ENCODE data around the gene SCD5.
A peak's percentile ranks its signal among the peaks of the same experiment; 100 is the strongest.

Gene SCD5

GRCh38 chr4:82623121-82623683 is 175.4 kb downstream of the SCD5 start:
- no peak for DNase-seq

- no peak for DNase-seq
Measured at GRCh38 chr4:82621251-82621650, 177.3 kb downstream of the SCD5 start.

- DNase-seq, result no peak
Measured at GRCh38 chr4:82620126-82620735, 178.4 kb downstream of the SCD5 start.

GRCh38 chr4:82618103-82618720 is 180.4 kb downstream of the SCD5 start:
- no peak for DNase-seq

GRCh38 chr4:82614838-82615449 is 183.7 kb downstream of the SCD5 start:
- DNase-seq, result no peak

- DNase-seq, result no peak
Measured at GRCh38 chr4:82613121-82613520, 185.5 kb downstream of the SCD5 start.

- no peak for DNase-seq
Measured at GRCh38 chr4:82611982-82612381, 186.6 kb downstream of the SCD5 start.

- DNase-seq, result no peak
Measured at GRCh38 chr4:82611527-82611926, 187.1 kb downstream of the SCD5 start.

- DNase-seq, result no peak
Measured at GRCh38 chr4:82610041-82610440, 188.6 kb downstream of the SCD5 start.

GRCh38 chr4:82606622-82607021 is 192.0 kb downstream of the SCD5 start:
- DNase-seq, result no peak

- no peak for DNase-seq
Measured at GRCh38 chr4:82604522-82604921, 194.1 kb downstream of the SCD5 start.

GRCh38 chr4:82601242-82602015 is 197.2 kb downstream of the SCD5 start:
- no peak for DNase-seq

- peak; percentile 13 for DNase-seq
Measured at GRCh38 chr4:82599336-82599735, 199.3 kb downstream of the SCD5 start.

- no peak for DNase-seq
Measured at GRCh38 chr4:82594456-82594855, 204.1 kb downstream of the SCD5 start.

GRCh38 chr4:82593411-82593810 is 205.2 kb downstream of the SCD5 start:
- no peak for DNase-seq

GRCh38 chr4:82592639-82593038 is 206.0 kb downstream of the SCD5 start:
- no peak for DNase-seq

GRCh38 chr4:82591592-82591991 is 207.0 kb downstream of the SCD5 start:
- DNase-seq, result peak; percentile 45

GRCh38 chr4:82589756-82590155 is 208.8 kb downstream of the SCD5 start:
- DNase-seq, result no peak

GRCh38 chr4:82588771-82589270 is 209.8 kb downstream of the SCD5 start:
- DNase-seq, result no peak

- DNase-seq, result no peak
Measured at GRCh38 chr4:82587826-82588540, 210.6 kb downstream of the SCD5 start.

- no peak for DNase-seq
Measured at GRCh38 chr4:82585690-82586435, 212.7 kb downstream of the SCD5 start.

- no peak for DNase-seq
Measured at GRCh38 chr4:82584931-82585330, 213.7 kb downstream of the SCD5 start.
